ENCODE results near the gene MEIOC. TPM values are rescaled to one million over a fixed set of nuclear protein-coding genes. Genes with fewer than 3 reads are reported as not detected.

MEIOC gene
- total and polyA plus RNA-seq, 2 donors (not counting 3 experiments of a cell fraction or from before 2014, with no cell fraction given), result 0.08 to 0.46 TPM

DNA sequence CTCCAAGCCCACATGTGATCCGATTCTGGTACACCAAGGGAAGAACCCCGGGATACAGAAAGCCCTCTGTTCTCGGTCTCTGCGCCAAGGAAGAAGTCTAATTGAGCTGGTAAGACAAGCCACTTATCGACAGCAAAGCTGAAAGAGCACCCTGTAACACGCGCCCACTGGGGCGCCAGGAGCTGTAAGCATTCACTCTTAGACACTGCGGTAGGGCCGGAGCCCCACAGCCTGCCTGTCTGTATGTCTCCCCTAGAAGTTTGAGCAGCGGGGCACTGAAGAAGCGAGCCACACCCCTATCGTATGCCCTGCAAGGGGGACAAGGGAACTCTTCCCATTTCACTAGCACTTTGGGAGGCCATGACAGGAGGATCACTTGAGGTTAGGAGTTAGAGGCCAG lies 27.0 kb upstream of the MEIOC start:
- BruUV-seq (replicated peaks), result no TSS peak
- Histone ChIP-seq H3K9ac (replicated peaks; ENCODE audit: extremely low read depth, insufficient read depth, low read length) (no peak overlapping the region), H3K9me3 (replicated peaks; ENCODE audit: control insufficient read depth, insufficient read depth, low read length) (no peaks in the 10 kb centered on the region), H3K27me3 (ENCODE audit: control insufficient read depth in 2 of 2, insufficient read depth in 2 of 2, low read length in 2 of 2) (no peaks in the 10 kb centered on the region), H3K4me2 (ENCODE audit: insufficient read depth, low read length) (no peak overlapping the region), H3K9me1 (replicated peaks; ENCODE audit: control insufficient read depth, extremely low read depth, insufficient read depth, low read length) (no peaks in the 10 kb centered on the region), H3K4me3 (replicated peaks in 1 of 3; ENCODE audit: insufficient read depth in 1 of 3, low read depth in 1 of 3, low read length in 3 of 3) (no peak overlapping the region), H3K36me3 (ENCODE audit: control insufficient read depth in 2 of 2, extremely low read depth in 1 of 2, insufficient read depth in 2 of 2, low read length in 2 of 2) (no peaks in the 10 kb centered on the region), H2AFZ (ENCODE audit: low read depth, low read length) (no peak overlapping the region), H3K27ac (ENCODE audit: insufficient read depth, low read depth, low read length) (no peak overlapping the region), H4K20me1 (replicated peaks; ENCODE audit: control insufficient read depth, extremely low read depth, insufficient read depth, low read length) (no peaks in the 10 kb centered on the region), H3K4me1 (ENCODE audit: control insufficient read depth, extremely low read depth, insufficient read depth, low read length) (no peaks in the 10 kb centered on the region), H3K79me2 (ENCODE audit: control insufficient read depth, insufficient read depth, low read length) (no peaks in the 10 kb centered on the region)
- DNase-seq (ENCODE audit: low read depth, low spot score) (no peak), FAIRE-seq (no peak)
- ChIA-PET POLR2A (no interaction called here), CTCF (interaction anchor here (6.9 kb wide), 1 partner anchor 95 kb away, joined by 94 read pairs; no protein-coding TSS in a partner anchor)
- TF ChIP-seq JUN (IDR thresholded peaks at IDR 0.05; ENCODE audit: borderline replicate concordance, insufficient read depth, insufficient read length, low read depth) (no peak), GATA2 (IDR thresholded peaks at IDR 0.05; ENCODE audit: insufficient read depth, insufficient read length, low read depth, low read length) (no peak), POLR2A (IDR thresholded peaks at IDR 0.05; ENCODE audit: low read depth, low read length) (no peak), POLR2AphosphoS5 (IDR thresholded peaks at IDR 0.05; ENCODE audit: insufficient read depth, low read depth, low read length) (no peak), FOS (IDR thresholded peaks at IDR 0.05; ENCODE audit: borderline replicate concordance, insufficient read depth, low read length) (no peak), MYC (IDR thresholded peaks at IDR 0.05; ENCODE audit: low read depth, low read length) (no peak), EZH2 (IDR thresholded peaks at IDR 0.05; ENCODE audit: borderline replicate concordance, low read depth, low read length, severe bottlenecking) (no peak)
- TF ChIP-seq, protein P1, sequence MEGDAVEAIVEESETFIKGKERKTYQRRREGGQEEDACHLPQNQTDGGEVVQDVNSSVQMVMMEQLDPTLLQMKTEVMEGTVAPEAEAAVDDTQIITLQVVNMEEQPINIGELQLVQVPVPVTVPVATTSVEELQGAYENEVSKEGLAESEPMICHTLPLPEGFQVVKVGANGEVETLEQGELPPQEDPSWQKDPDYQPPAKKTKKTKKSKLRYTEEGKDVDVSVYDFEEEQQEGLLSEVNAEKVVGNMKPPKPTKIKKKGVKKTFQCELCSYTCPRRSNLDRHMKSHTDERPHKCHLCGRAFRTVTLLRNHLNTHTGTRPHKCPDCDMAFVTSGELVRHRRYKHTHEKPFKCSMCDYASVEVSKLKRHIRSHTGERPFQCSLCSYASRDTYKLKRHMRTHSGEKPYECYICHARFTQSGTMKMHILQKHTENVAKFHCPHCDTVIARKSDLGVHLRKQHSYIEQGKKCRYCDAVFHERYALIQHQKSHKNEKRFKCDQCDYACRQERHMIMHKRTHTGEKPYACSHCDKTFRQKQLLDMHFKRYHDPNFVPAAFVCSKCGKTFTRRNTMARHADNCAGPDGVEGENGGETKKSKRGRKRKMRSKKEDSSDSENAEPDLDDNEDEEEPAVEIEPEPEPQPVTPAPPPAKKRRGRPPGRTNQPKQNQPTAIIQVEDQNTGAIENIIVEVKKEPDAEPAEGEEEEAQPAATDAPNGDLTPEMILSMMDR (IDR thresholded peaks at IDR 0.05; ENCODE audit: extremely low read depth in 1 of 2, insufficient read depth in 1 of 2, low read depth in 1 of 2, low read length in 2 of 2), result no peak
- TF ChIP-seq, protein P2, sequence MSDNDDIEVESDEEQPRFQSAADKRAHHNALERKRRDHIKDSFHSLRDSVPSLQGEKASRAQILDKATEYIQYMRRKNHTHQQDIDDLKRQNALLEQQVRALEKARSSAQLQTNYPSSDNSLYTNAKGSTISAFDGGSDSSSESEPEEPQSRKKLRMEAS (IDR thresholded peaks at IDR 0.05; ENCODE audit: insufficient read depth, insufficient read length), result no peak
- intact Hi-C loops (cut with micrococcal nuclease), result no loop called here
- dilution Hi-C loops (cut with MboI; ENCODE audit: extremely low pct_ligation_motif_present, low sequenced_read_pairs), result no loop called here
